Activated CD4-positive, alpha-beta T cell treated with anti-CD3 and anti-CD28 coated beads, Interleukin-2, amount 50 U/mL, for 16 hours (primary cell): Measurements from ENCODE around the gene ENTPD7.
"Not testable (repeated sequence)": the region's sequence is repeated elsewhere in the genome, so short reads cannot be mapped to it uniquely, and the experiment has no call there.

Experiments
- DNase-seq: peaks from one replicate; pipeline ENCODE4 v3.0.0-alpha.2; 2020

ENTPD7 gene

GRCh38 chr10:99695761-99696160 lies 36.5 kb downstream of the ENTPD7 start:
- no peak for DNase-seq

GRCh38 chr10:99698504-99699080 lies 39.3 kb downstream of the ENTPD7 start:
- DNase-seq, result no peak

- DNase-seq, result no peak
Observed at GRCh38 chr10:99700649-99701048, 41.3 kb downstream of the ENTPD7 start.

GRCh38 chr10:99708428-99709012 lies 49.2 kb downstream of the ENTPD7 start:
- no peak for DNase-seq

DNA sequence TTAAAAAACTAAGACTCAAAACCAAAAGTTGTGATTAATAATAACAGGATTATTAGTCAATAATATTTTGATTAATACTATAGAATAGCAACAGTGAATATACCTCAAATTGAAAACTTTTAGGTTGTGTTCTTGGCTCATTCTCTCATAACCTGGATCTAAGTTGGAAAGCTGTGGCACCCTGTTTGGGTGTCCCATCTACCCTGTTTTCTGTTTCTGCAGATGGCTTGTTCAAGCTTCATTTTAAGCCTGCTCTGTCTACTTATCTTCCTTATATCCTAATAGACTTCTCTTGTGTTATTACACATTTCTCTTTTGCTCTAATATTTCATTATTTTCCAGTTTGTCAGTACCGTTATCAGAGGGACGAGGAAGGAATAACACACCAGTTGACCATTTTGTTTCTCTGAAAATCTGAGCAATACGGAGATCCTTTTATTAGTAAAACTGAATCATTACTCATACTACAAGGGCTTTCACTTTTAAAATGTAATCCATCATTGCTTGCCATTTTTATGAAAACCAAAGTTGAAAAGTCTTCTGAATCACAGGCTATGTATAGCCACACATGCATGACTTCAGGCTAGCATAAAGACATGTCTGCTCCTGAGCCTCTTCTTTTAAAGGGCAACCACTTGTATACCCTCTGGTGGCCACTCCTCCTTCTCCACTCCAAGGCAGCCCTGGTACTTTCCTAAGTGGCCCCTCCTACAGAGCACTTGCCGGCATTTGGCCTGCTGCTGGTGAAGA lies 50.3 kb downstream of the ENTPD7 start:
- DNase-seq, result peak; percentile 55

- DNase-seq, result peak; percentile 59
Observed at GRCh38 chr10:99711129-99711719, 51.9 kb downstream of the ENTPD7 start.

DNA sequence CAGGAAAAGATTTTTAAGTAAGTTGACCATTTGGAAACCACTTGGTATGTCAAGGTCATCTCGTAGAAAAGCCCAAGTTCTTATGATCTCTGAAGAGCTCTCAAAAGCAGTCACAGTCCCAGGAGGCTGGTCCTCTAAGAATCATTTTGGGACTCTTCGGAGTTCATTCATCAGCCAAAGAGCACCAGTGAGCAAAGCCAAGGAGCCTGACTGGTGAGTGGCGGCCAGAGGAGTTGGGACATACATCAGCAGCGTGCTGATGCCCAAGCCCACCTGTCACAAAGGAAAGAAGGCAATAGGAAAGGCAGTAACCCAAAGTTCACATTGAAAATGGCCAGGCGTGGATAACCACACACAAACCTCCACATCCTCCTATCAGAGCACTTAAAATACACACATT lies 55.1 kb downstream of the ENTPD7 start:
- DNase-seq, result no peak

DNA sequence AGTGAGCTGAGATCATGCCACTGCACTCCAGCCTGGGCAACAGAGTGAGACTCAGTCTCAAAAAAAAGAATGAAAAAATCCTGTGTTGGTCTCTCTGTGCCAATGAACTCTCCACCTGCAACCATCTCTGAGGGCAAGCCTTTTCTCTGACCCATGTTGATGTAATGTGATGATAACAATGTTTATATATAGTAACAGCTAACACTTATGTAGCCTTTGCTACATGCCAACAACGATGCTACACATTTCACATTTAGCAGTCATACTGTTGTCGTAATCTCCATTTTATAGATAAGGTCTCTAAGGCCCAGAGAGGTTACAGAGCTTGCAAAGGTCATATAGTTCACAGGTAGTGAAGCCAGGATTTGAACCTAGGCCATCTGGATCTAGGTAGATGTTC lies 61.1 kb downstream of the ENTPD7 start:
- no peak for DNase-seq

DNA sequence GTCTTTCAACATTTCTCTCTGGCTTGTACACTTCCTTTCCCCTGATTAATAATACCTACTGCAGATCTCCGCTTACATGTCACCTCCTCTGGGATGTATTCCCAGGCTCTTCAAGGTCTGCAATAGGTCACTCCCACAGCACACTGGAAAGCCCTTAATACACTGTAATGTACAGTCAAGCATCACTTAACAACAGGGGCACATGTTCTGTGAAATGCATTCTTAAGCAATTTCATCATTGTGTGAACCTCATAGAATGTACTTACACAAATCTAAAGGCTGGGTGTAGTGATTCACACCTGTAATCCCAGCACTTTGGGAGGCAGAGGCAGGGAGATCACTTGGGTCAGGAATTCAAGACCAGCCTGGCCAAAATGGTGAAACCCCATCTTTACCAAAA lies 70.7 kb downstream of the ENTPD7 start:
- no peak for DNase-seq

- DNase-seq, result no peak
Observed at GRCh38 chr10:99731306-99732032, 72.2 kb downstream of the ENTPD7 start.

DNA sequence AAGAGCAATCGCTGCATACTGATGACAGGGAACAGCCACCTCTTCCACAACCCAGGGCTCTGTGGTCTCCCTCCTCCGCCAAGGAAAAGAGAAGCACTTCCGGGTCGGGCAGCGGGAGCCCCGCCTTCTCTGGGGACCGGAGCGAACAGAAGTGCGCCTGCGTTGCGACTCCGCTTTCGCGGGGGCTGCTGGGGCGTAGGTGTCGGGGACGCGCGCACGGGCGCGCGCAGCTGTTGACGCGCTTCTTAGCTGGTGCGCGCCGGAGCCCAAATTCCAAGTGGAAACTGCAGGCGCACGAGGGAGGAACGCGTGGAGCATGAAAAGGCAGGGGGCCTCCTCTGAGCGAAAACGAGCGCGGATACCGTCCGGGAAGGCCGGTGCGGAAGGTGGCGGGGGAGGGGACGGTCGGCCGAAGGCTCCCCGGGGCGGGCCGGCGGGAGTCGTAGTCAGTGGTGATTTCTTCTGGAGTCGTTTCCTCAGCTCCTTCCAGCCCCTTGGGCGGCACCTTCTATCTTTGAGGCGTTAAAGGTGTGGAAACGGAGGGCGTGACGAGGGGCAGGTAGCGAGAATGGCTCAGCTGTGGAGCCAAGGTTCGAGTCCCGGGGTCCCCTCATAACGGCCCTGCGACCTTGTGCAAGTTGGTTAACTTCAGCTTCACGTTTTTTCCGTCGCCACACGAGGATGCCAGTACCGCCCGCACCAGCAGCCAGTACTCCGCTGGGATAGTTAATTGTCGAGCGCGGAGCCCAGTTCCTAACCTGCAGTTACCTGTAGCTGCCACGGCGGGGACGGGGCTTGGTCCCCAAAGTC lies 72.9 kb downstream of the ENTPD7 start, which contains the start of the genes COX15 and CUTC:
Gene COX15, minus strand, starts transcription at position 95 of the 810 bp plus-strand sequence. Its CDS starts 78 bp downstream, at position 17.
Gene CUTC, plus strand, starts transcription at position 202 of the 810 bp plus-strand sequence. Its CDS starts 115 bp downstream, at position 317.
- DNase-seq, result peak; percentile 97

- no peak for DNase-seq
Observed at GRCh38 chr10:99733366-99733765, 74.1 kb downstream of the ENTPD7 start.

DNA sequence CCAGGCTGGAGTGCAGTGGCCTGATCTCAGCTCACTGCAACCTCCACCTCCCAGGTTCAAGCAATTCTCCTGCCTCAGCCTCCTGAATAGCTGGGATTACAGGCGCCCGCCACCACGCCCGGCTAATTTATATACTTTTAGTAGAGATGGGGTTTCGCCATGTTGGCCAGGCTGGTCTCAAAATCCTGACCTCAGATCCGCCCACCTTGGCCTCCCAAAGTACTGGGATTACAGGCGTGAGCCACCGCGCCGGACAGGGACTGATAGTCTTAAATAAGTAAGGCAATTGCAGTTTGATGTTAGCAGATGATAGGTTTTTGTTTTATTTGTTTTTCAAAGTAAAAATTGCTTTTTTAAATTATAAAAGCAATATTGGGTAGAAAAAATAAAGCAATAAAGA lies 74.8 kb downstream of the ENTPD7 start:
- DNase-seq, result not testable (repeated sequence)

GRCh38 chr10:99740260-99740659 lies 81.0 kb downstream of the ENTPD7 start:
- no peak for DNase-seq

GRCh38 chr10:99740933-99741559 lies 81.7 kb downstream of the ENTPD7 start:
- no peak for DNase-seq

DNA sequence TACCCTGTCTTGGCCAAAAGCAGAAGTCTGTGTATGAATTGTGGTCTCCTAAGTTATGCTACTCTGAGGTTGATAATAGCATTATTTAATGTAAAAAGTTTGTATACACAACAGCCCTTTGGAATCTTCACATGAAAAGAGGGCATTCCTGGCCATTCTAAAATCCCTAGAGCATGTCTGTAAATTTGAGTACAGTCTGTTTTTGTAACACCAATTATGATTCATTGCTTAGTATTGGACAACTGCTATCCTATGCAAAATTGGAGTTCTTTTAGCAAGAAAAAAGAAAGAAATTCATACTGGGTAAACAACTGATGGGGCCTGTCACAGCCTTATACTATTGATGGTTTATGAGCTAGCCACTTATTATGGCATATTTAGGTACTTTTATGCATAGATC lies 82.9 kb downstream of the ENTPD7 start:
- no peak for DNase-seq

DNA sequence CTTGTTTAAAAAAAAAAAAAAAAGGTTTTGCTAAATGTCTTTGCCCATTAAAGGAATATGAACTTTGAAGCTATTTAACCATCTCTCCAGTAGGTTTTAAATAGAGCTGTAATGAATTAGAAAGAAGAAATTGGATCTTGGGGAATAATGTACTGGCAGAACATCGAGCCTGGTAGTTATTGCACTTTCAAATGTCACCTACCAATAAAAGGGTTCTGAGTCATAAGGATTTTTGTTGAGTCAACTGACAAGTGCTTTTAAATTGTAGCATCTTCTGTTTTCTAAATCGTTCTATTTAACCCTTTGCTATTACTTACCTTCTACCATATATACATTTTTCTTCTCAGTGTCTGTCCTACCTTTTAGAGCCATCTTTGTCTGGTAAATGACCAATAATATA lies 83.4 kb downstream of the ENTPD7 start:
- no peak for DNase-seq

DNA sequence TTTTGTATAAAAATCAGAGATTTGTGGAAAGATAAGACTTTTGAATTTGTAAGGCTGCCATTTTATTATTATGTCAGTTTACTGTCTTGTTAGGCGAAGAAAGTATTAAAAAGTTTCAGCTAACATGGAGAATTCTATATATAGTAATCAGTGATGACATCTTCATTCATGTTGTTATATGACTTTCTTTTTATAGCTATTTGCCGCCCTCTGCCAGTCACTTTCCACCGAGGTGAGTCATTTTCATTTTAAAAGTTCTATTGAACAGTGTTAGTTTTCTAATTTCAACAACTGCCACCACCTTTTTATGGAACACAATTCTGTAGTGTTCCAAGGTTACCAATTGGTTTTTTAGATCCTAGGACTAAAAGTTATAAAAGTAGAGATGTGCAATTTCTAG lies 84.5 kb downstream of the ENTPD7 start:
- DNase-seq, result no peak

- DNase-seq, result not testable (repeated sequence)
Observed at GRCh38 chr10:99746166-99746565, 86.9 kb downstream of the ENTPD7 start.

GRCh38 chr10:99748823-99749451 lies 89.6 kb downstream of the ENTPD7 start:
- DNase-seq, result no peak

GRCh38 chr10:99750641-99751040 lies 91.3 kb downstream of the ENTPD7 start:
- no peak for DNase-seq
